DMS79 treated with DMSO at 0.1 percent for 48 hours (cell line): Measurements from ENCODE around the gene MPDZ.

ENCODE experiments used
- DNase-seq: peaks from one replicate; lab custom pipeline; 2025; lab: John Stamatoyannopoulos, UW

MPDZ gene

GRCh38 chr9:13139641-13140171 is 139.8 kb downstream of the MPDZ start:
- DNase-seq = no peak

GRCh38 chr9:13137426-13137825 is 142.1 kb downstream of the MPDZ start:
- no peak for DNase-seq

GRCh38 chr9:13131991-13132390 is 147.5 kb downstream of the MPDZ start:
- DNase-seq = no peak

GRCh38 chr9:13131416-13131815 is 148.1 kb downstream of the MPDZ start:
- no peak for DNase-seq

GRCh38 chr9:13128266-13128860 is 151.1 kb downstream of the MPDZ start:
- DNase-seq = no peak

- DNase-seq = no peak
These were observed 152.4 kb downstream of the MPDZ start for GRCh38 chr9:13127131-13127530.

- no peak for DNase-seq
These were observed 154.2 kb downstream of the MPDZ start for GRCh38 chr9:13125261-13125660.

- no peak for DNase-seq
These were observed 156.6 kb downstream of the MPDZ start for GRCh38 chr9:13122756-13123369.

GRCh38 chr9:13118313-13118712 is 161.2 kb downstream of the MPDZ start:
- DNase-seq = peak; percentile 44

GRCh38 chr9:13116292-13116691 is 163.2 kb downstream of the MPDZ start:
- no peak for DNase-seq

- no peak for DNase-seq
These were observed 165.7 kb downstream of the MPDZ start for GRCh38 chr9:13113751-13114150.

- DNase-seq = no peak
These were observed 166.3 kb downstream of the MPDZ start for GRCh38 chr9:13113216-13113615.

- no peak for DNase-seq
These were observed 167.7 kb downstream of the MPDZ start for GRCh38 chr9:13111778-13112177.

GRCh38 chr9:13110766-13111417 is 168.6 kb downstream of the MPDZ start:
- peak; percentile 66 for DNase-seq

- DNase-seq = no peak
These were observed 169.7 kb downstream of the MPDZ start for GRCh38 chr9:13109781-13110180.

- DNase-seq = no peak
These were observed 172.5 kb downstream of the MPDZ start for GRCh38 chr9:13107008-13107407.

- DNase-seq = no peak
These were observed 178.4 kb downstream of the MPDZ start for GRCh38 chr9:13100914-13101572.

- DNase-seq = no peak
These were observed 184.4 kb downstream of the MPDZ start for GRCh38 chr9:13095056-13095455.

- DNase-seq = no peak
These were observed 188.9 kb downstream of the MPDZ start for GRCh38 chr9:13090628-13091027.

GRCh38 chr9:13089666-13090065 is 189.8 kb downstream of the MPDZ start:
- no peak for DNase-seq

- peak; percentile 9 for DNase-seq
These were observed 190.6 kb downstream of the MPDZ start for GRCh38 chr9:13088720-13089427.

- DNase-seq = no peak
These were observed 195.4 kb downstream of the MPDZ start for GRCh38 chr9:13083963-13084528.
